Measurements from ENCODE around the gene GID4. TPM values are rescaled to one million over a fixed set of nuclear protein-coding genes. Genes with fewer than 3 reads are reported as not detected.

The GID4 gene
- total RNA-seq, 4 donors from 2014 or later = 3.0 to 14.0 (median 10.9) TPM

DNA sequence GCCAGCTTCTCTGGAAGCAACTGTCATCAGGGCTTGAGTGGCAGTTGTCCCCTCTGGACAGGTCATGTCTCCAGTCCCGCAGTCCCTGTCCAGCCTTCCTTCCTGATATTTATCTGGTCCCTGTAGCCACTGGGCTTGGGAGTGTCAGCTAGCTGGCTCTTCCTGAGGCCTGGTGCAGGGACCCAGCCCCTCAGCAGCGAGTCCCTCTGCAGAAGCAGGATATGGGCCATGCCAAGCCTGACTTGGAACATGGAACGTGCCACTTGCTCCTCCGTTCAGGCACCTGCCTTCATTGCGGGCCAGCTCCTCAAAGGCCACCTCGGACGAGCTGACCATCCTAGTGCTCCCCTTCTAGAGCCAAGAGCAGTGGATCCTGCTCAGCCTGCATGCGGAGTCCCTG is 40.3 kb upstream of the GID4 start:
- Histone ChIP-seq H3K4me3 (no peak overlapping the region), H3K9me3 (no peaks in the 10 kb centered on the region), H3K27me3 (no peaks in the 10 kb centered on the region), H3K27ac (no peak overlapping the region), H3K36me3 (no peaks in the 10 kb centered on the region), H3K4me1 (no peaks in the 10 kb centered on the region)
- DNase-seq = no peak
- TF ChIP-seq CTCF (IDR thresholded peaks at IDR 0.05) = no peak
- TF ChIP-seq POLR2A (IDR thresholded peaks at IDR 0.05) = no peak

GRCh38 chr17:17999364-18000029 is 39.7 kb upstream of the GID4 start:
- no peak for DNase-seq
- Histone ChIP-seq H3K4me3 (no peak overlapping the region), H3K9me3 (no peaks in the 10 kb centered on the region), H3K27ac (no peak overlapping the region), H3K27me3 (no peaks in the 10 kb centered on the region), H3K36me3 (no peaks in the 10 kb centered on the region), H3K4me1 (no peaks in the 10 kb centered on the region)
- no peak for TF ChIP-seq CTCF (IDR thresholded peaks at IDR 0.05)
- no peak for TF ChIP-seq POLR2A (IDR thresholded peaks at IDR 0.05)

GRCh38 chr17:18000030-18000408 is 39.2 kb upstream of the GID4 start:
- H3K4me3 ChIP-seq = no peak overlapping the region
- H3K4me1 ChIP-seq = no peaks in the 10 kb centered on the region
- H3K27me3 ChIP-seq = no peaks in the 10 kb centered on the region
- H3K36me3 ChIP-seq = no peaks in the 10 kb centered on the region
- no peak for DNase-seq
- H3K27ac ChIP-seq = no peak overlapping the region
- TF ChIP-seq POLR2A (IDR thresholded peaks at IDR 0.05) (no peak), CTCF (IDR thresholded peaks at IDR 0.05) (no peak)
- H3K9me3 ChIP-seq = no peaks in the 10 kb centered on the region

- TF ChIP-seq CTCF (IDR thresholded peaks at IDR 0.05) (no peak), POLR2A (IDR thresholded peaks at IDR 0.05) (no peak)
- Histone ChIP-seq H3K27ac (no peak overlapping the region), H3K9me3 (no peaks in the 10 kb centered on the region), H3K4me1 (no peaks in the 10 kb centered on the region), H3K27me3 (no peaks in the 10 kb centered on the region), H3K36me3 (no peaks in the 10 kb centered on the region), H3K4me3 (no peak overlapping the region)
- DNase-seq = no peak
Measured at GRCh38 chr17:18002171-18002570, 37.0 kb upstream of the GID4 start.

DNA sequence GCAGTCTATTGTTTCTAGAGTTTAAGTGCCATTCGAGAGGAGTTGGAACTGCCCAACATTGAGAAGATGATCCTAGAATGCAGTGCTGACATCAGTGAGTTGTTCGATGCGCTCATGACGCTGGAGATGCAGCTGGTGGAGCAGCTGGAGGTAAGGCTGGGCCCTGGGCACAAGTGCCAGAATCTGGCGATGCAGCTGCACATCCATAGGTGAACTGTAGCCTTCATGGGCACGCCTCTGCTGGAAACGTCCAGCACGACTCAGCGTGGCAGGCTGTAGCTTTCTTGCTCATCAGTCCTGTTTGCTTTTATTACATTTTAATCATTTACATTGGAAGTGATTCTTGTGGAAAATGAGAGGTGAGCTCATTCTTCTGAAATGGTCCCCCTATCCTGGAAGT is 34.9 kb upstream of the GID4 start:
- DNase-seq = no peak
- Histone ChIP-seq H3K27me3 (no peaks in the 10 kb centered on the region), H3K9me3 (no peaks in the 10 kb centered on the region), H3K27ac (no peak overlapping the region), H3K36me3 (no peaks in the 10 kb centered on the region), H3K4me3 (no peak overlapping the region), H3K4me1 (no peaks in the 10 kb centered on the region)
- TF ChIP-seq POLR2A (IDR thresholded peaks at IDR 0.05) (no peak), CTCF (IDR thresholded peaks at IDR 0.05) (no peak)

- H3K4me1 ChIP-seq = no peaks in the 10 kb centered on the region
- no peak for TF ChIP-seq POLR2A (IDR thresholded peaks at IDR 0.05)
- TF ChIP-seq CTCF (IDR thresholded peaks at IDR 0.05) = no peak
Measured at GRCh38 chr17:18004884-18005305, 34.3 kb upstream of the GID4 start.

More at GRCh38 chr17:18004884-18005305, 34.3 kb upstream of the GID4 start:
- no peaks in the 10 kb centered on the region for H3K27me3 ChIP-seq
- no peak overlapping the region for H3K4me3 ChIP-seq
- H3K9me3 ChIP-seq = no peaks in the 10 kb centered on the region
- H3K27ac ChIP-seq = no peak overlapping the region
- DNase-seq = no peak
- no peaks in the 10 kb centered on the region for H3K36me3 ChIP-seq

Measured in Peyer's patch (tissue), 4 donors.